ENCODE data around the gene ARCN1.

Gene ARCN1

DNA sequence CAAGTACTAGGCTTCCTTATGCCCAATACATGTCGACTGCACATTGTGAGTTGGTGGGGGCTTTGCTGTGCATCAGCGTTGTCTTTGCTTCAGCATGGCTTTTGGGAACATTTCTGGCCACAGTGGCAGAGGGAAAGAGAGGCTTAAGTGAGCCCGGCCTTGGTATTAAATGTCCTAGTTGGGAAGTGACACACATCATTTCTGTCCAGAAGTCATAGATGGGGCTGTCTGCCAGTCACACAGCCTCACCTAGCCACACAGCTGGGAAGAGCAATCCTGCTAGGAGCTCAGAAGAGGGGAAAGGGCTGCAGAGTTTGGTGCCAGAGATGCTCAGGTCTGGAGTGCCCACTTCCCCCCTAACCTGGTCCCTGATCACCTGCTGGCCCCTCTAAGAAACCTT is 79.6 kb downstream of the ARCN1 start:
- Mint-ChIP-seq H3K27me3 (ENCODE audit: low read depth) (no peaks in the 10 kb centered on the region), H3K4me3 (no peak overlapping the region), H3K4me1 (peaks cover 2% of the 10 kb centered on the region), H3K9me3 (no peaks in the 10 kb centered on the region), H3K36me3 (ENCODE audit: low read depth) (peaks cover 77% of the 10 kb centered on the region), H3K27ac (peak overlapping the region in 1 of 3 experiments; percentile 48)
- TF ChIP-seq, protein P1, sequence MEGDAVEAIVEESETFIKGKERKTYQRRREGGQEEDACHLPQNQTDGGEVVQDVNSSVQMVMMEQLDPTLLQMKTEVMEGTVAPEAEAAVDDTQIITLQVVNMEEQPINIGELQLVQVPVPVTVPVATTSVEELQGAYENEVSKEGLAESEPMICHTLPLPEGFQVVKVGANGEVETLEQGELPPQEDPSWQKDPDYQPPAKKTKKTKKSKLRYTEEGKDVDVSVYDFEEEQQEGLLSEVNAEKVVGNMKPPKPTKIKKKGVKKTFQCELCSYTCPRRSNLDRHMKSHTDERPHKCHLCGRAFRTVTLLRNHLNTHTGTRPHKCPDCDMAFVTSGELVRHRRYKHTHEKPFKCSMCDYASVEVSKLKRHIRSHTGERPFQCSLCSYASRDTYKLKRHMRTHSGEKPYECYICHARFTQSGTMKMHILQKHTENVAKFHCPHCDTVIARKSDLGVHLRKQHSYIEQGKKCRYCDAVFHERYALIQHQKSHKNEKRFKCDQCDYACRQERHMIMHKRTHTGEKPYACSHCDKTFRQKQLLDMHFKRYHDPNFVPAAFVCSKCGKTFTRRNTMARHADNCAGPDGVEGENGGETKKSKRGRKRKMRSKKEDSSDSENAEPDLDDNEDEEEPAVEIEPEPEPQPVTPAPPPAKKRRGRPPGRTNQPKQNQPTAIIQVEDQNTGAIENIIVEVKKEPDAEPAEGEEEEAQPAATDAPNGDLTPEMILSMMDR (IDR thresholded peaks at IDR 0.05; ENCODE audit: unreplicated experiment in 3 of 3), result no peak

All from nephron (organoid).